ENCODE measurements around the gene LELP1. TPM values are rescaled to one million over a fixed set of nuclear protein-coding genes. Genes with fewer than 3 reads are reported as not detected.

Gene LELP1
- total and polyA plus RNA-seq, 10 of the 15 experiments (the other 5 are each of a cell fraction or from before 2014, with no cell fraction given), result not detected

DNA sequence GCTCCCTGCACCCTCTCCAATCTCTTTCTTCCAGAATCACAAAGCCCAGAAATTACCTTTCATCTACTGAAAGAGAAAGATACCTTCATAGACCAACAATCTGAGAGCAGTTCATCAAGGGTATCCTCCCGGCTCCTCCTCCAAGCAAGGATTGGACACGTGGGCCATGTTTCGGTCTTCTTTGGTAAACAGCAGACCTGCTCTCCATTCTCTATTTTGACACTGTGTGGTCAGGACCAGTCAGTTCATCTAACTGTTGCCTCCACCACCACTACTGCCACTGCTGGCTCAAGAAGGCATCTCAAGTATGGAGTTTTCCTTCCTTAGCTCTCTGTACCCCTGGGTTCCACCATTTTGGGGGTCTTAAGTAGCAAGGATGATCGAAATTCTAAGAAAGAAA lies 8.0 kb upstream of the LELP1 start:
- no peak for ATAC-seq
- BruUV-seq (replicated peaks), result no TSS peak

GRCh38 chr1:153202006-153202405 lies 1.2 kb upstream of the LELP1 start:
- ChIA-PET RAD21 (ENCODE audit: unreplicated experiment) (no interaction called here), POLR2A (no interaction called here), SMC1A (ENCODE audit: uncharacterized antibody, unreplicated experiment) (no interaction called here), CTCF (interaction anchor here (0.9 to 1.0 kb wide), 2 partner anchors 9 kb away, joined by 3 to 7 read pairs; no protein-coding TSS in a partner anchor)
- FAIRE-seq (no peak), DNase-seq (ENCODE audit: low read depth, low spot score) (no peak), ATAC-seq (no peak)
- 10% methylated on average over 4 of the region's 4 CpGs for WGBS (ENCODE audit: insufficient coverage, insufficient replicate concordance, low lambda C conversion rate, missing lambda C conversion rate)
- Histone ChIP-seq H3K4me3 (no peak overlapping the region), H4K20me1 (ENCODE audit: control insufficient read depth, insufficient read depth) (no peaks in the 10 kb centered on the region), H2AFZ (ENCODE audit: control insufficient read depth, low read depth, low read length) (no peak overlapping the region), H3K27ac (ENCODE audit: control insufficient read depth, insufficient read depth) (no peak overlapping the region), H3K9ac (ENCODE audit: control insufficient read depth, insufficient read depth, low read length) (no peak overlapping the region), H3K9me3 (replicated peaks; ENCODE audit: control insufficient read depth, insufficient read depth, low read length) (no peaks in the 10 kb centered on the region), H3K4me2 (ENCODE audit: control insufficient read depth, insufficient read depth) (no peak overlapping the region), H3K4me1 (ENCODE audit: control insufficient read depth, insufficient read depth, low read length) (no peaks in the 10 kb centered on the region), H3K27me3 (replicated peaks in 1 of 2; ENCODE audit: control insufficient read depth in 2 of 2, insufficient read depth in 2 of 2, low read length in 1 of 2) (no peaks in the 10 kb centered on the region; a peak in 2 of 4 replicates), H3K79me2 (ENCODE audit: control insufficient read depth, insufficient read depth, low read length) (no peaks in the 10 kb centered on the region), H3K36me3 (ENCODE audit: control insufficient read depth in 2 of 2, insufficient read depth in 2 of 2, low read length in 1 of 2) (no peaks in the 10 kb centered on the region)
- BruUV-seq (replicated peaks), result no TSS peak
- in situ Hi-C loops (cut with MboI), result no loop called here
- intact Hi-C loops (cut with micrococcal nuclease; ENCODE audit: unreplicated experiment), result no loop called here
- TF ChIP-seq SRF (IDR thresholded peaks at IDR 0.05; ENCODE audit: low read depth in 2 of 2, low read length in 2 of 2), result no peak
- no peak for TF ChIP-seq KLF5 (IDR thresholded peaks at IDR 0.05; ENCODE audit: partially characterized antibody)
- TF ChIP-seq CEBPB (IDR thresholded peaks at IDR 0.05; ENCODE audit: borderline replicate concordance in 1 of 2, low read depth in 2 of 2, low read length in 2 of 2), result no peak
- no peak for TF ChIP-seq TAF1 (IDR thresholded peaks at IDR 0.05; ENCODE audit: borderline replicate concordance, low read depth, low read length)
- TF ChIP-seq NKRF (conservative IDR thresholded peaks at IDR 0.05), result no peak
- no peak for TF ChIP-seq ZBED1 (IDR thresholded peaks at IDR 0.05; ENCODE audit: borderline replicate concordance)
- no peak for TF ChIP-seq NR2C1 (IDR thresholded peaks at IDR 0.05)
- no peak for TF ChIP-seq RAD21 (IDR thresholded peaks at IDR 0.05; ENCODE audit: insufficient read depth, low read depth, low read length)
- TF ChIP-seq SIN3A (IDR thresholded peaks at IDR 0.05; ENCODE audit: low read depth, low read length), result no peak
- TF ChIP-seq CHD4 (IDR thresholded peaks at IDR 0.05), result no peak

More for the DNA sequence above, 8.0 kb upstream of the LELP1 start:
- ChIA-PET CTCF (interaction anchor here (0.9 to 1.5 kb wide), 3 partner anchors 25 to 547 kb away, joined by 3 to 4 read pairs (median 4); no protein-coding TSS in a partner anchor), SMC1A (ENCODE audit: uncharacterized antibody, unreplicated experiment) (interaction anchor here (1.1 kb wide), 1 partner anchor 82 kb away, joined by 6 read pairs; no protein-coding TSS in a partner anchor), POLR2A (no interaction called here), RAD21 (ENCODE audit: unreplicated experiment) (no interaction called here)
- no peak overlapping the region for H3K4me3 ChIP-seq
- FAIRE-seq (no peak), DNase-seq (ENCODE audit: low read depth, low spot score) (no peak)
- no peaks in the 10 kb centered on the region; a peak in 2 of 4 replicates for H3K27me3 ChIP-seq (replicated peaks in 1 of 2; ENCODE audit: control insufficient read depth in 2 of 2, insufficient read depth in 2 of 2, low read length in 1 of 2)
- WGBS (ENCODE audit: insufficient coverage, insufficient replicate concordance, low lambda C conversion rate, missing lambda C conversion rate), result 32% methylated on average over 4 of the region's 4 CpGs
- no peak overlapping the region for H3K9ac ChIP-seq (ENCODE audit: control insufficient read depth, insufficient read depth, low read length)
- no peaks in the 10 kb centered on the region for H3K4me1 ChIP-seq (ENCODE audit: control insufficient read depth, insufficient read depth, low read length)
- H3K9me3 ChIP-seq (replicated peaks; ENCODE audit: control insufficient read depth, insufficient read depth, low read length), result no peaks in the 10 kb centered on the region
- no peaks in the 10 kb centered on the region for H3K79me2 ChIP-seq (ENCODE audit: control insufficient read depth, insufficient read depth, low read length)
- no peak overlapping the region for H3K4me2 ChIP-seq (ENCODE audit: control insufficient read depth, insufficient read depth)
- intact Hi-C loops (cut with micrococcal nuclease; ENCODE audit: unreplicated experiment) (loop anchor here (10.0 kb wide), 1 partner anchor 540 kb away; no protein-coding TSS in a partner anchor), in situ Hi-C loops (cut with MboI) (loop anchor here (10.0 kb wide), 1 partner anchor 320 kb away; the partner anchor contains the start of gene SMCP)
- H2AFZ ChIP-seq (ENCODE audit: control insufficient read depth, low read depth, low read length), result no peak overlapping the region
- no peaks in the 10 kb centered on the region for H3K36me3 ChIP-seq (ENCODE audit: control insufficient read depth in 2 of 2, insufficient read depth in 2 of 2, low read length in 1 of 2)
- no peaks in the 10 kb centered on the region for H4K20me1 ChIP-seq (ENCODE audit: control insufficient read depth, insufficient read depth)
- TF ChIP-seq BCL11A (IDR thresholded peaks at IDR 0.05; ENCODE audit: low read depth, low read length) (no peak), TAF1 (IDR thresholded peaks at IDR 0.05; ENCODE audit: borderline replicate concordance, low read depth, low read length) (no peak), KLF5 (IDR thresholded peaks at IDR 0.05; ENCODE audit: partially characterized antibody) (no peak), RUNX3 (IDR thresholded peaks at IDR 0.05; ENCODE audit: low read length) (no peak), ZNF217 (IDR thresholded peaks at IDR 0.05) (no peak), NFIC (IDR thresholded peaks at IDR 0.05; ENCODE audit: low read depth, low read length) (no peak), STAT3 (IDR thresholded peaks at IDR 0.05; ENCODE audit: low read depth, low read length) (no peak), FOS (IDR thresholded peaks at IDR 0.05; ENCODE audit: borderline replicate concordance, extremely low read depth, insufficient read length) (no peak), ZNF24 (IDR thresholded peaks at IDR 0.05) (no peak), MTA3 (IDR thresholded peaks at IDR 0.05; ENCODE audit: borderline replicate concordance, low read length) (no peak), ESRRA (IDR thresholded peaks at IDR 0.05; ENCODE audit: low read length) (no peak), ZNF274 (IDR thresholded peaks at IDR 0.05; ENCODE audit: insufficient read depth, insufficient read length) (no peak)
- TF ChIP-seq, protein P1, sequence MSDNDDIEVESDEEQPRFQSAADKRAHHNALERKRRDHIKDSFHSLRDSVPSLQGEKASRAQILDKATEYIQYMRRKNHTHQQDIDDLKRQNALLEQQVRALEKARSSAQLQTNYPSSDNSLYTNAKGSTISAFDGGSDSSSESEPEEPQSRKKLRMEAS (IDR thresholded peaks at IDR 0.05; ENCODE audit: low read depth, low read length), result no peak
- no peak overlapping the region for H3K27ac ChIP-seq (ENCODE audit: control insufficient read depth, insufficient read depth)

Data from GM12878 (cell line).